HG02973 (cell line): Measurements from ENCODE around the gene ZNF583.

Source experiments
- ATAC-seq: cut with Tn5 transposase; IDR thresholded peaks from one replicate; pipeline ENCODE4 v1.9.1; 2021; ENCODE audit warnings: moderate library complexity; ENCODE audit not compliant: unreplicated experiment

The ZNF583 gene

DNA sequence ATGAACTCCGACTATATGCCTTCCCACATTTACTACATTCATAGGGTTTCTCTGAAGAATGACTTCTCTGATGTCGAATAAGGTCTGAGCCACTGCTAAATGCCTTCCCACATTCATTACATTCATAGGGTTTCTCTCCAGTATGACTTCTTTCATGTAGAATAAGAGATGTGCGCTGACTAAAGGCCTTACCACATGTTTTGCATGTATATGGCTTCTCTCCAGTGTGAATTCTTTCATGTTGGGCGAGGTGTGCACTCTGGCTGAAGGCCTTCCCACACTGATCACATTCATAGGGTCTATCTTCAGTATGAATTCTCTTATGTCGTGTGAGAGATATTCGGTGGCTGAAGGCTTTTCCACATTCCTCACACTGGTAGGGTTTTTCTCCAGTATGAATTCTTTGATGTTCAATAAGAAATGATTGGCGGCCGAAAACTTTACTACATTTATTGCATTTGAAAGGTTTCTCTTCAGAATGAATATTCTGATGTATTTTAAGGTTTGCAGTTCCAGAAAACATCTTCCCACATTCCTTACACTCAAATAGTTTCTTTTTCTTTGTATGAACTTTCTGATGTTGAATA, 37.2 kb downstream of the ZNF583 start:
- ATAC-seq = no peak

DNA sequence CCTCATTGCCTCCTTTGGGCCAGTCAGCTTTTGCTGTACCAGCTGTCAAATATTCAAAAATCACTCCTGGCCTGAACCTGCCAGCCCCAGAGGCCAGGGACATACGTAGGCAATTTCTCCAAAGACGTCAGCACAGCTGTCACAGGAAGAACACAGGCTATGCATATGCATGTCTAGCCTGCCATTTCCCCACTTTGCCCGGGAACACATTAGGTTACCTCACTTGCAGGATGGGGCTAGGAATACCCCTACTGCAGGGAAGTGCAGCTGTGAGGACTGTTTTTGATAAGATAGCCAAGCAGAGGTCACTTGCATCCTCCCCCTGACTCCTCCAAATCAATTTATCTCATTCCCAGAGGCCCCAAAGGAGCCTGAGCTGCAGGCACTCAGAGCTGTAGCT, 70.2 kb downstream of the ZNF583 start:
- ATAC-seq = no peak

DNA sequence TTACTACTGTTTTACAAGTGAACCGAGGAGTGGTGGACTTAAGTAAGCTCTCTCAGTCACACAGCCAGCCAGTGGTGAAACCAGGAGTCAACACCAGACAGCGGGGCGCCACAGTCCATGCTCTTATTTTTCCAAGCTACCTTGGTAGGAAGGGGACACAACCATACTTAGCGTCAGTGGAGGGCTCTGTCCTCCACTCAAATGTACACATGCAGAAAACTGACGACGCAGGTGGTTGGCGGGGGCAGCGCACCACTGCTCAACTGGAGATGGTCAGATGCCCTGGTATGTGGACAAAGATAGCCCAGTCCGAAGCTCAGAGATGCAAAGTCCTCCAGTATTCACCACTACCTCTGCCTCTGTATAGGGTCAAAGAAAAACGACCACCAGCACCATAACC, 72.0 kb downstream of the ZNF583 start:
- ATAC-seq = no peak
